Thyroid gland (tissue), 4 donors: Measurements from ENCODE around the gene DACH1. TPM values are rescaled to one million over a fixed set of nuclear protein-coding genes. Genes with fewer than 3 reads are reported as not detected.

Experiments used
- DNase-seq, 2 donors: peaks; one replicate each; pipeline ENCODE4 v3.0.0-alpha.2; 2019
- H3K27ac ChIP-seq, 3 donors: fragments of 200-600 bp; sonication (generic); 1 replicate in 2 of 3; 2 replicates in 1 of 3; pipeline ENCODE4 v1.5.1; 2016 to 2019; ENCODE audit warnings: mild to moderate bottlenecking in 1 of 3, moderate library complexity in 1 of 3
- H3K27me3 ChIP-seq: fragments of 200-600 bp; sonication (generic); one replicate; pipeline ENCODE4 v1.5.1; 2019
- H3K36me3 ChIP-seq, 2 donors: fragments of 200-600 bp; sonication (generic); one replicate each; pipeline ENCODE4 v1.5.1; 2016 to 2019
- H3K4me1 ChIP-seq, 2 donors: fragments of 200-600 bp; sonication (generic); one replicate each; pipeline ENCODE4 v1.5.1; 2017 to 2019
- H3K4me3 ChIP-seq, 3 donors: fragments of 200-600 bp; sonication (generic); replicated peaks in 1 of 3; 1 replicate in 2 of 3; 2 replicates in 1 of 3; pipeline ENCODE4 v1.5.1; 2016; ENCODE audit warnings: mild to moderate bottlenecking in 1 of 3
- H3K9me3 ChIP-seq: fragments of 200-600 bp; sonication (generic); one replicate; pipeline ENCODE4 v1.5.1; 2017
- POLR2A ChIP-seq, 2 donors: fragments of 450-650 bp; IDR thresholded peaks; one replicate each; pipeline ENCODE4 v1.6.1; 2017; ENCODE audit warnings: antibody characterized with exemption in 2 of 2, mild to moderate bottlenecking in 2 of 2, moderate library complexity in 1 of 2
- WGBS, 2 donors: methylation state at CpG; one replicate each; pipeline ENCODE4 v1.1.5; 2017; 5-methylcytosine and 5-hydroxymethylcytosine counted together
- intact Hi-C: fragments of 100-400 bp; cut with DNase I; formaldehyde crosslinking; loops from one replicate; pipeline ENCODE4 v1.15.1; 2023
- total RNA-seq, 4 donors: library from RNA; depleted of rRNA; stranded (reverse); fragments of >200 nt; gene quantifications; one replicate each; pipeline ENCODE4 v1.2.3, GENCODE V29; 2016
- TF ChIP-seq, protein P1 (sequence below), 6 experiments: fragments of 200-600 bp in 3 of 6; fragments of 450-650 bp in 3 of 6; sonication (generic) in 3 of 6; IDR thresholded peaks; one replicate each; pipeline ENCODE4 v1.5.1; 2016 to 2019; ENCODE audit warnings: antibody characterized with exemption in 6 of 6, mild to moderate bottlenecking in 2 of 6, inconsistent platforms in 1 of 6, moderate library complexity in 1 of 6

The DACH1 gene
- total RNA-seq, 4 donors from 2014 or later: 0.33 to 0.49 (median 0.33) TPM; not detected in 1

DNA sequence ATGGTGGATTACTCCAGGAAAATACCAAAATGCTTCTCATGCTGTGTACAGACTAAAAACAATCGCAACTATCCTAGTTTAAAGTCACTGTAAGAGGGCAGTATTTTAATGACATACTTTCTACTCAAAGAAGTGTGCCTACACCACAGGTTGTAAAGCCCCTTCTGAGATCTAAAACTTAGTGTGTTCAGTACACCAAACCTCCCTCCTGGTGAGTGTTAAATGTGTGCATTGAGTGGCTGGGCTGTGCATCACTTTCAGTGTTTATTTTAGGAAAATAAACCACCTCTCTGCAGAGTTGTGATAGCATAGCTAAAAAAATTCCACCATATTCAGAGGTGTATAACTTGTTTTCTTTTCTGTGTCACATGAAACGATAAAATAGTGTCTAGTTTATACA, 263.7 kb downstream of the DACH1 start:
- Histone ChIP-seq H3K4me3 (no peak overlapping the region), H3K27ac (no peak overlapping the region), H3K9me3 (no peaks in the 10 kb centered on the region), H3K36me3 (no peaks in the 10 kb centered on the region), H3K4me1 (no peaks in the 10 kb centered on the region), H3K27me3 (no peaks in the 10 kb centered on the region)
- intact Hi-C loops: no loop called here
- 51 to 62% methylated on average over 2 of the region's 2 CpGs for WGBS, 2 donors
- TF ChIP-seq POLR2A (IDR thresholded peaks at IDR 0.05): no peak
- TF ChIP-seq, protein P1, sequence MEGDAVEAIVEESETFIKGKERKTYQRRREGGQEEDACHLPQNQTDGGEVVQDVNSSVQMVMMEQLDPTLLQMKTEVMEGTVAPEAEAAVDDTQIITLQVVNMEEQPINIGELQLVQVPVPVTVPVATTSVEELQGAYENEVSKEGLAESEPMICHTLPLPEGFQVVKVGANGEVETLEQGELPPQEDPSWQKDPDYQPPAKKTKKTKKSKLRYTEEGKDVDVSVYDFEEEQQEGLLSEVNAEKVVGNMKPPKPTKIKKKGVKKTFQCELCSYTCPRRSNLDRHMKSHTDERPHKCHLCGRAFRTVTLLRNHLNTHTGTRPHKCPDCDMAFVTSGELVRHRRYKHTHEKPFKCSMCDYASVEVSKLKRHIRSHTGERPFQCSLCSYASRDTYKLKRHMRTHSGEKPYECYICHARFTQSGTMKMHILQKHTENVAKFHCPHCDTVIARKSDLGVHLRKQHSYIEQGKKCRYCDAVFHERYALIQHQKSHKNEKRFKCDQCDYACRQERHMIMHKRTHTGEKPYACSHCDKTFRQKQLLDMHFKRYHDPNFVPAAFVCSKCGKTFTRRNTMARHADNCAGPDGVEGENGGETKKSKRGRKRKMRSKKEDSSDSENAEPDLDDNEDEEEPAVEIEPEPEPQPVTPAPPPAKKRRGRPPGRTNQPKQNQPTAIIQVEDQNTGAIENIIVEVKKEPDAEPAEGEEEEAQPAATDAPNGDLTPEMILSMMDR (IDR thresholded peaks at IDR 0.05): no peak
- DNase-seq: no peak

DNA sequence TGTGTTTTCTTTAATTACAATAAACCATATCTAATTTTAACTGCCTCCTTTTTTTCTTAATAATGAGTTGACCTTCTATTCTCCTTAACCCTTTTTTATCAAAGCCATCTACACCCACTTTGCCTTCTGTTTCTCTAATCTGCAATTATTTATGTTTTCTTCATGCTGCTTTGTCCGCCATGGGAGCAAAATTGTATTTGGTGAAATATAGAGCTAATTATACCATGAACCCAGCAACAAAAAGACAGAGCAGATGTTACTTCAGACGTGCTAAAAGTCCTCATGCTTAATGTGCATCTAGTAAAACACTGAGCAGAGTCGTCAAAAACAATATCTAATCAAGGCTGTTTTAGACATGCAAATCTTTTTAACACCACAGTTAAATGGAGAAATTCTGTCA, 264.7 kb downstream of the DACH1 start:
- Histone ChIP-seq H3K27ac (no peak overlapping the region), H3K27me3 (no peaks in the 10 kb centered on the region), H3K9me3 (no peaks in the 10 kb centered on the region), H3K4me1 (no peaks in the 10 kb centered on the region), H3K36me3 (no peaks in the 10 kb centered on the region), H3K4me3 (no peak overlapping the region)
- no peak for DNase-seq
- intact Hi-C loops: no loop called here
- no peak for TF ChIP-seq POLR2A (IDR thresholded peaks at IDR 0.05)
- TF ChIP-seq, protein P1 (IDR thresholded peaks at IDR 0.05): no peak
- 75 to 78% methylated on average over 3 of the region's 3 CpGs for WGBS, 2 donors

DNA sequence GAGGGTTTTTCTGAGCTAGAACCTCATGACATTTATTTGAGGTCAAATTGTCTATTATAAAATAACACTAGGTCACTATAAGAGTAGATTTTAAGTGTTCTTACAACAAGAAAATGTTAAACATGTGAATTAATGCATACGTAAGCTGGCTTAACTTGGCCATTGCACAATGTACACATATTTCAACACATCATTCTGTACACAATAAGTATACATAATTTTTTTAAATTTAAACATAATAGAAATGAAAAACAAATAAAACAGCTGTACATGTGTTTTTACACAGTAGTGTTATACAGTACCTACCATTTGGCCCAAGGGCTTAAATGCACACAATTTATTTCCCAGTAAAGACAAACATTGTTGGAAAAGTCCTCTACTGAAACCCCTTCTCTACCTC, 269.9 kb downstream of the DACH1 start:
- Histone ChIP-seq H3K27ac (no peak overlapping the region), H3K36me3 (no peaks in the 10 kb centered on the region), H3K27me3 (no peaks in the 10 kb centered on the region), H3K4me1 (no peaks in the 10 kb centered on the region), H3K4me3 (no peak overlapping the region), H3K9me3 (no peaks in the 10 kb centered on the region)
- no peak for DNase-seq
- 94 to 95% methylated on average over 1 of the region's 1 CpG for WGBS, 2 donors
- no peak for TF ChIP-seq POLR2A (IDR thresholded peaks at IDR 0.05)
- TF ChIP-seq, protein P1 (IDR thresholded peaks at IDR 0.05): no peak
- intact Hi-C loops: no loop called here

DNA sequence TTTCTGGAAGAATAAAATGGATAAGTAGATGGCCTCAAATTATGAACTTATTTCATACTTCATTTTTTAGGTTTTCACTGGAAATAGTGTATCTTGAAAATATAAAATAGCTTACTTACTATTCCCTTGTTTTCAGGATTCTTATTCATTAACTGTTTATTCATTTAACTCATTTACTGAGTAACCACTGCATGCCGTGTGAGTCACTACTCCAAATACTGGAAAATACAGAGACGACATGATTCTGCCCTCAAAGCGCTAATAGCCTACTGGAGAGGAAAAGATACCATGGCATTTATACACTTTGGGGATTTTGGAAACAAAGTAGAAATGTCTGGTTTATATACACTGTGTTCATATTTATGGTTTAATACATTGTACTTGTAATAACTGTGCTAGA, 270.9 kb downstream of the DACH1 start:
- Histone ChIP-seq H3K36me3 (no peaks in the 10 kb centered on the region), H3K27me3 (no peaks in the 10 kb centered on the region), H3K4me1 (no peaks in the 10 kb centered on the region), H3K9me3 (no peaks in the 10 kb centered on the region), H3K27ac (no peak overlapping the region), H3K4me3 (no peak overlapping the region)
- intact Hi-C loops: no loop called here
- DNase-seq: no peak
- WGBS, 2 donors: 93% methylated on average over 3 of the region's 3 CpGs
- TF ChIP-seq, protein P1 (IDR thresholded peaks at IDR 0.05): no peak
- TF ChIP-seq POLR2A (IDR thresholded peaks at IDR 0.05): no peak

DNA sequence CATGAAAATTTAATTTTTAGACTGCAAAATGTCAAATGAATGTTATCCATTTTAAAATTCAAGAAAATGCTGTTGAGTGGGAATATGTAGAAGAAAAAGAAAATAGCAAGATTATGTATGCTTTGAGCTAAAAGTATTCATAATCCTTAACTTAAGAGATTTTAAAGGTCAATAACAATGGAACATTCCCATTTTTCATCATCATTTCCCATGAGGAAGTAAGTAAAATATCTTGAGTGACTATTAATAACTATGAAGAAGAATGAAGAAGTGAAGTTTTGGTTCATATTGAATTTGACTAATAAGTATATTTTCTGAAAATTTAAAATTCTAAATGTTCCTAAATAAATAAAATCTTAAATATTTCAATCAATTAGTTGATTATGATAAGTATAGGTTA, 273.4 kb downstream of the DACH1 start:
- intact Hi-C loops: no loop called here
- no peak for DNase-seq
- H3K27ac ChIP-seq: no peak overlapping the region
- no peaks in the 10 kb centered on the region for H3K36me3 ChIP-seq
- H3K4me1 ChIP-seq: no peaks in the 10 kb centered on the region
- TF ChIP-seq, protein P1 (IDR thresholded peaks at IDR 0.05): no peak
- no peak for TF ChIP-seq POLR2A (IDR thresholded peaks at IDR 0.05)
- no peaks in the 10 kb centered on the region for H3K27me3 ChIP-seq
- H3K9me3 ChIP-seq: no peaks in the 10 kb centered on the region
- no peak overlapping the region for H3K4me3 ChIP-seq
